Measurements from ENCODE around the gene CCL4L2. TPM values are rescaled to one million over a fixed set of nuclear protein-coding genes. Genes with fewer than 3 reads are reported as not detected.
"Not testable (repeated sequence)": the region's sequence is repeated elsewhere in the genome, so short reads cannot be mapped to it uniquely, and the experiment has no call there.

Gene CCL4L2
- total RNA-seq, 4 donors from 2014 or later: 1.5 TPM; not detected in 3

DNA sequence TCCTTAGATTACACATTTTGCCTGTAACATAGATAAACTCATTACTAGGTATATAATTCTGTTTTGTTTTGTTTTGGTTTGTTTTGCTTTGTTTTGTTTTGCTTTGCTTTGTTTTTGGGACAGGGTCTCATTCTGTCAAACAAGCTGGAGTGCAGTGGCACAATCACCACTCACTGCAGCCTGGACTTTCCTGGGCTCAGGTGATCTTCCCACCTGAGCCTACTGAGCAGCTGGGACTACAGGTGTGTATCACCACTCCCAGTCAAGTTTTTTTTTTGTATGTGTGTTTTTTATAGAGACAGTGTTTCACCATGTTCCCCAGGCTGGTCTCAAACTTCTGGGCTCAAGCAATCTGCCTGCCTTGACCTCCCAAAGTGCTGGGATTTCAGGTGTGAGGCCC is 1.3 kb upstream of the CCL4L2 start:
- no peak overlapping the region for H3K4me3 ChIP-seq
- TF ChIP-seq, protein P1, sequence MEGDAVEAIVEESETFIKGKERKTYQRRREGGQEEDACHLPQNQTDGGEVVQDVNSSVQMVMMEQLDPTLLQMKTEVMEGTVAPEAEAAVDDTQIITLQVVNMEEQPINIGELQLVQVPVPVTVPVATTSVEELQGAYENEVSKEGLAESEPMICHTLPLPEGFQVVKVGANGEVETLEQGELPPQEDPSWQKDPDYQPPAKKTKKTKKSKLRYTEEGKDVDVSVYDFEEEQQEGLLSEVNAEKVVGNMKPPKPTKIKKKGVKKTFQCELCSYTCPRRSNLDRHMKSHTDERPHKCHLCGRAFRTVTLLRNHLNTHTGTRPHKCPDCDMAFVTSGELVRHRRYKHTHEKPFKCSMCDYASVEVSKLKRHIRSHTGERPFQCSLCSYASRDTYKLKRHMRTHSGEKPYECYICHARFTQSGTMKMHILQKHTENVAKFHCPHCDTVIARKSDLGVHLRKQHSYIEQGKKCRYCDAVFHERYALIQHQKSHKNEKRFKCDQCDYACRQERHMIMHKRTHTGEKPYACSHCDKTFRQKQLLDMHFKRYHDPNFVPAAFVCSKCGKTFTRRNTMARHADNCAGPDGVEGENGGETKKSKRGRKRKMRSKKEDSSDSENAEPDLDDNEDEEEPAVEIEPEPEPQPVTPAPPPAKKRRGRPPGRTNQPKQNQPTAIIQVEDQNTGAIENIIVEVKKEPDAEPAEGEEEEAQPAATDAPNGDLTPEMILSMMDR (IDR thresholded peaks at IDR 0.05): no peak
- TF ChIP-seq POLR2A (IDR thresholded peaks at IDR 0.05) (no peak), EP300 (IDR thresholded peaks at IDR 0.05) (no peak), POLR2AphosphoS5 (IDR thresholded peaks at IDR 0.05) (no peak)
- DNase-seq (ENCODE audit: low spot score in 2 of 2): no peak

DNA sequence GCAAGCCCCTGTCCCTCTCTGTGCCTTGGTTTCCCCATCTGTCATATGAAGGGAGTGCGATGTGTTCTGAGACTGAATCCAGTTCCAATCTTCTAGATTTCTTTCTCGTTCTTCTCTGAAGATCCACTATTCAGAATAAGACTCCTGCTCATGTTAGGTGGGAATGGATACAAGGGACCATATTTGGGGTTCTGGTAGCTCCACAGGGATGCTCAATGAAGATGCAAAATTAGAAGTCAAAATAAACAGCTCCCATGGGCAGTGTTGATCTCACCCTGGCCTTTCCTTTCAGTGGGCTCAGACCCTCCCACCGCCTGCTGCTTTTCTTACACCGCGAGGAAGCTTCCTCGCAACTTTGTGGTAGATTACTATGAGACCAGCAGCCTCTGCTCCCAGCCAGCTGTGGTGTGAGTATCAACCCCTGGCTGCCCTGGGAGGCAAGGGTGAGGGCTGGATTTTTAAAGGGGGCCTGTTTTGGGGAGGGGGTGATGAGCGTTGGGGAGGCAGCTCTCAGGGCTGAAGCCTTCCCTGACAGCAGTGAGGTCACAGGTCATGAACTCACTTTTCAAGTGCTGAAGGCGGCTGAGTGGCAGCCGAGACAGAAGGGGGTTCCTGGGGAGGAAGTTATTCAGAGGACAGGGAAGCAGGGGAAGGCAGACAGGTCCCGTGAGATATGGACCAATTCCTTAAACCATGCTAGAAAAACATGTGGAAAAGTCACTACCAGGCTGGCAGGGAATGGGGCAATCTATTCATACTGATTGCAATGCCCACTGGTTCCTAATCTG is 815 bp downstream of the CCL4L2 start:
- WGBS: 64% methylated on average over 10 of the region's 10 CpGs
- not testable (repeated sequence) for H3K4me3 ChIP-seq; H3K27ac ChIP-seq; H3K4me1 ChIP-seq; DNase-seq (ENCODE audit: low spot score in 2 of 2); H3K9me3 ChIP-seq; H3K27me3 ChIP-seq; H3K36me3 ChIP-seq

More for the DNA sequence above, 1.3 kb upstream of the CCL4L2 start:
- Histone ChIP-seq H3K9me3 (no peaks in the 10 kb centered on the region), H3K36me3 (no peaks in the 10 kb centered on the region), H3K4me1 (no peaks in the 10 kb centered on the region), H3K27me3 (peaks cover 3% of the 10 kb centered on the region), H3K27ac (no peak overlapping the region)

DNA sequence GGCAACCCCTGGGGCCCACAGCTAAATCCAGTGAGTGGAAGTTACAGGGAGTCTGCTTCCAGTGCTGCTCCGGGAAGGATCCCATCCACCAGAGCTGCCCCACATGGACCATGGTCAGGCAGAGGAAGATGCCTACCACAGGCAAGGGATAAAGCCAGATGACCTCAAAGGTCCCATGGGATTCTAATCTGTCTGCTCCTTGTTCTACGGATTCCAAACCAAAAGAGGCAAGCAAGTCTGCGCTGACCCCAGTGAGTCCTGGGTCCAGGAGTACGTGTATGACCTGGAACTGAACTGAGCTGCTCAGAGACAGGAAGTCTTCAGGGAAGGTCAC is 1.4 kb downstream of the CCL4L2 start:
- no peak overlapping the region for H3K4me3 ChIP-seq
- H3K27ac ChIP-seq: no peak overlapping the region
- peaks cover 3% of the 10 kb centered on the region for H3K27me3 ChIP-seq
- DNase-seq (ENCODE audit: low spot score in 2 of 2): no peak
- no peaks in the 10 kb centered on the region for H3K4me1 ChIP-seq
- H3K9me3 ChIP-seq: no peaks in the 10 kb centered on the region
- TF ChIP-seq POLR2A (IDR thresholded peaks at IDR 0.05) (no peak), POLR2AphosphoS5 (IDR thresholded peaks at IDR 0.05) (no peak), EP300 (IDR thresholded peaks at IDR 0.05) (no peak)
- TF ChIP-seq, protein P1 (IDR thresholded peaks at IDR 0.05): no peak
- H3K36me3 ChIP-seq: no peaks in the 10 kb centered on the region
- 61% methylated on average over 4 of the region's 4 CpGs for WGBS

DNA sequence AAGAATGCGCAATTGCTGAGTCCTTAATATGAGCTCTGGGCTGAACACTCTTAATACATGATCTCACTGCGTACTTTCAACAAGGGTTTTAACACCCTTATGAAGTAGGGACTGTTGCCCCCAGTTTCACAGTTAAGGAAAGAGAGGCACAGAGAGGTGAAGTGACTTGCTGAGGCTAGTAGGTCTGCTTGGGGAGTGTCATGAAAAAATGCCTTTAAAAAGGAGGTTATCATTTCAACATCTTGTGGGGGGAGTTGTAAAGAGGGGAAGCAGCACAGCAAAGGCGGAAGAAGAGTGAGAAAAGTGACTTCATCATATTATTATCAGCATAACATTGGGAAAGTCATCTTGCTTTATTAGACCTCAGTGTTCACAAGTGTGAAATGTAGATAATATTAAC is 2.1 kb downstream of the CCL4L2 start:
- H3K9me3 ChIP-seq: no peaks in the 10 kb centered on the region
- no peak for DNase-seq (ENCODE audit: low spot score in 2 of 2)

DNA sequence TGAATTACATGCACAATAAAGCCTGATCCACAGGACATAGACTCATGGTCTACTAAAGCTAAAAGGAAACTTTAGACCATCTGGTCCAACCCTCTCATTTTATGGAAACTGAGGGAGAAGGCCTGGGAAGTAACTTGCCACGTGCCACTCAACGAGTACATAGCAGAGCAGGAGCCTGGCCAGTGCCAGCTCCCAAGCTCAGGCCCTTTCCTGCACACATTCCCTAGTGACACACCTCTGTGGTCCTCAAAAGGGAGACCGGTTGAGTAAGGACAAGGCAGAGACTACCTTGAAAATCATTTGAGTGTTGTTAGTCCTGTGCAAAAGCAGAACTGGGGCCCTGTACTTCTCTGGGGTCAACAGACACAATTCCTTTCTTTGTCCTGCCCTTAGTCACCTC is 2.8 kb downstream of the CCL4L2 start:
- DNase-seq (ENCODE audit: low spot score in 2 of 2): no peak
- Histone ChIP-seq H3K4me3 (no peak overlapping the region), H3K9me3 (no peaks in the 10 kb centered on the region), H3K27me3 (peaks cover 3% of the 10 kb centered on the region), H3K36me3 (no peaks in the 10 kb centered on the region), H3K27ac (no peak overlapping the region), H3K4me1 (no peaks in the 10 kb centered on the region)
- TF ChIP-seq, protein P1 (IDR thresholded peaks at IDR 0.05): no peak
- TF ChIP-seq EP300 (IDR thresholded peaks at IDR 0.05) (no peak), POLR2A (IDR thresholded peaks at IDR 0.05) (no peak), POLR2AphosphoS5 (IDR thresholded peaks at IDR 0.05) (no peak)
- 89% methylated on average over 3 of the region's 3 CpGs for WGBS

More for the DNA sequence above, 2.1 kb downstream of the CCL4L2 start:
- 92% methylated on average over 3 of the region's 3 CpGs for WGBS
- Histone ChIP-seq H3K27ac (no peak overlapping the region), H3K4me1 (no peaks in the 10 kb centered on the region), H3K4me3 (no peak overlapping the region), H3K27me3 (peaks cover 3% of the 10 kb centered on the region), H3K36me3 (no peaks in the 10 kb centered on the region)
- TF ChIP-seq EP300 (IDR thresholded peaks at IDR 0.05): no peak
- TF ChIP-seq, protein P1 (IDR thresholded peaks at IDR 0.05): no peak

DNA sequence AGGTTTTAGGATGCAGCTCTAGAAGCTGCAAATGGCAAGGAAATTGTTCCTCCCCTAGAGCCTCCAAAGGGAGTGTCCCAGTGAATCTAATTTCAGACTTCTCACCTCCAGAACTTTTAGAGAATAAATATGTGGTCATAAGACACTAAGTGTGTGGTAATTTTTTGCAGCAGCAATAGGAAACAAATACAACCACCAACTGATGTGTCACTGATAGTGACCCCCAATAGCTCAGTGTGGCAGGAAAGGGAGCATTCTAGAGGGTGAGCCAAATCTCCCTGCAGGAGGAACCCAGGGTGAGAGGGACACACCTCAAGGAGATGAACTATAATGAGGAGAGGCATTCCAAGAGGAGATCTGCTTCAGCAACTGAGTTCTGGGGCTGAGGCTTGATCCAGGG is 4.1 kb downstream of the CCL4L2 start:
- TF ChIP-seq POLR2AphosphoS5 (IDR thresholded peaks at IDR 0.05) (no peak), EP300 (IDR thresholded peaks at IDR 0.05) (no peak), POLR2A (IDR thresholded peaks at IDR 0.05) (no peak)
- TF ChIP-seq, protein P1 (IDR thresholded peaks at IDR 0.05): no peak
- DNase-seq (ENCODE audit: low spot score in 2 of 2): no peak
- H3K27me3 ChIP-seq: peaks cover 3% of the 10 kb centered on the region
- no peak overlapping the region for H3K4me3 ChIP-seq
- no peaks in the 10 kb centered on the region for H3K36me3 ChIP-seq
- no peak overlapping the region for H3K27ac ChIP-seq
- H3K4me1 ChIP-seq: no peaks in the 10 kb centered on the region
- H3K9me3 ChIP-seq: no peaks in the 10 kb centered on the region

DNA sequence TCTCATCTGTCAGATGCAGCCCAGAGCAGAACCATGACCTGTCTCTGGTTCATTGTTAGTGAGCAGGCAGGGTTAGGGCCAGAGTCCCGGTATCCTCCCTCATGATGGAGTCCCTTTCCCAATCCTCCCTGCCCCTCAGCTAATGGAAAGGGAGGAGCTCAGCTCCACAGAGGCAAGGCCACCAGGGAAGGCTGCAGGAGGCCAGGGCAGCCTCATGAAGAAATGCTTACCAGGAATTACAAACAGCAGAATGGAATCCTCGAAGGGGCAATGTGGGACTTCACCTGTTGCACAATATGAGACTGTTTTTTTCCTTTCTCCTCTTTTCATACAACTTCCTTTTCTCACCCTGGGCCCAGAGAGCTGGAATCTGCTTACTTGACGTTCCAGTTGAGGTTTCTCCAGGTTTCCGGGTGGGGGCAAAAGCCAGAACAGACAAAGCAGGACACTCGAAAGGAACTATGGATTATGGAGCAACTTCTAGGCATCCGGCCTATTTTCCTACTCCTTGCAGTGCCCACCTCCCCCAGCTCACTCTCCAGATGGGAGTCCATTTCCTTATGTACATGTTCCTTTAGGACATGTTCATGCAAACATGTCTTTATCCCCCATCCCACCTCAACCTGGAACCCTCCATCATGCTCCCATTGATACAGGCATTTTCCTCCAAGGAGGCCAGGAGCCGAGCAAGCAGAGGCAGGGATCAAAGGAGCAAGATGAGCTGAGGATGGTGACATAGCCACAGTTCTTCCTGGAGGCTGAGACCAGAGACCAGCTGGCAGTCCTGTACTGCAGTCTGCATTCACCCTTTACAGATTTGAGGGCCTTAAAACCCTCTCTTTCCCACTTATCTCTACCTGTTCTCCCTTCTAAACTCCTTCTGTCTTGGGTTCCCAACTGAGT is 4.8 kb downstream of the CCL4L2 start:
- 75% methylated on average over 7 of the region's 7 CpGs for WGBS
- not testable (repeated sequence) for DNase-seq (ENCODE audit: low spot score in 2 of 2); H3K27ac ChIP-seq; H3K36me3 ChIP-seq; H3K27me3 ChIP-seq; H3K4me3 ChIP-seq; H3K9me3 ChIP-seq; H3K4me1 ChIP-seq

DNA sequence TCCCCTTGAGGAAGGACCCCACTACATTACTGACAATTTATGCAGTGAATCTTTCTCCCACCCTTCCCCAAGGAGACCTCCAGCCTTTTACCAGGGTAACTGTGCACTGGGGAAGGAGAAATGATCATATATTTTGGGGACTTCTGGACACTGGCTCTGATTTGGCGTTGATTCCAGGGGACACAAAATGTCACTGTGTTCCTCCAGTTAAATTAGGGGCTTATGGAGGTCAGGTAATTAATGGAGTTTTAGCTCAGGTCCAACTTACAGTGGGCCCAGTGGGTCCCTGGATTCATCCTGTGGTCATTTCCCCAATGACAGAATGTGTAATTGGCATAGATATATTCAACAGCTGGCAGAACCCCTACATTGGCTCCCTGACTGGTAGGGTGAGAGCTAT is 8.7 kb downstream of the CCL4L2 start:
- not testable (repeated sequence) for H3K4me1 ChIP-seq; H3K36me3 ChIP-seq; H3K27me3 ChIP-seq; H3K27ac ChIP-seq; H3K4me3 ChIP-seq; H3K9me3 ChIP-seq; DNase-seq (ENCODE audit: low spot score in 2 of 2)
- WGBS: 88% methylated on average over 1 of the region's 1 CpG
